ENCODE results near the gene LRMDA.

DNA sequence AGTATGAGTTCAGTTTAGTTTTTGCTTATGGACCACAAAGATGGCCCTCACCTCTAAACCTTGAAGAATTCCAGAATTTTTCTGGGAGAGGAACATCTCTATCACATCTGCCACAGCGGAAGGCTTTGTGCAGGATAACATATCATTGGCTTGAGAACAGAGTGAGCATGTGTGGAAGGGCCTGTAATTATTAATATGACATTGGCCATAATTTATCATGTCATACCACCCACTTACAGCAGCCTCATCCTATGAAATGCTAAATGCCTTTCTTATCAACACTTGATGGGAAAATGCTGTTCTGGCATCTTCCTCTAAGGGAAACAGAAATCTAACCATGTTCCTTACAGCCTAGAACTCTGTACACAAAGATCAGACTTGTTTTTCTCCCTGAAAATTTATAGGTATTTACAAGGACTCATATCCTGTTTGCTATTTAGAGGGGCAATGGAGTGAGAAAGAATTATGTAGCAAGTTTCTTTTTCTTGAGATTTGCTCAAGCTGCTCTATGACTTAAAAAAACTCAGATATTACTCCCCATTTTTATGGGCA lies 817.3 kb downstream of the LRMDA start:
- TF ChIP-seq, protein P1, sequence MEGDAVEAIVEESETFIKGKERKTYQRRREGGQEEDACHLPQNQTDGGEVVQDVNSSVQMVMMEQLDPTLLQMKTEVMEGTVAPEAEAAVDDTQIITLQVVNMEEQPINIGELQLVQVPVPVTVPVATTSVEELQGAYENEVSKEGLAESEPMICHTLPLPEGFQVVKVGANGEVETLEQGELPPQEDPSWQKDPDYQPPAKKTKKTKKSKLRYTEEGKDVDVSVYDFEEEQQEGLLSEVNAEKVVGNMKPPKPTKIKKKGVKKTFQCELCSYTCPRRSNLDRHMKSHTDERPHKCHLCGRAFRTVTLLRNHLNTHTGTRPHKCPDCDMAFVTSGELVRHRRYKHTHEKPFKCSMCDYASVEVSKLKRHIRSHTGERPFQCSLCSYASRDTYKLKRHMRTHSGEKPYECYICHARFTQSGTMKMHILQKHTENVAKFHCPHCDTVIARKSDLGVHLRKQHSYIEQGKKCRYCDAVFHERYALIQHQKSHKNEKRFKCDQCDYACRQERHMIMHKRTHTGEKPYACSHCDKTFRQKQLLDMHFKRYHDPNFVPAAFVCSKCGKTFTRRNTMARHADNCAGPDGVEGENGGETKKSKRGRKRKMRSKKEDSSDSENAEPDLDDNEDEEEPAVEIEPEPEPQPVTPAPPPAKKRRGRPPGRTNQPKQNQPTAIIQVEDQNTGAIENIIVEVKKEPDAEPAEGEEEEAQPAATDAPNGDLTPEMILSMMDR (IDR thresholded peaks at IDR 0.05; ENCODE audit: extremely low read depth in 1 of 2, insufficient read depth in 1 of 2, low read depth in 1 of 2, low read length in 2 of 2), result no peak
- TF ChIP-seq, protein P2, sequence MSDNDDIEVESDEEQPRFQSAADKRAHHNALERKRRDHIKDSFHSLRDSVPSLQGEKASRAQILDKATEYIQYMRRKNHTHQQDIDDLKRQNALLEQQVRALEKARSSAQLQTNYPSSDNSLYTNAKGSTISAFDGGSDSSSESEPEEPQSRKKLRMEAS (IDR thresholded peaks at IDR 0.05; ENCODE audit: insufficient read depth, insufficient read length), result no peak
- TF ChIP-seq POLR2A (IDR thresholded peaks at IDR 0.05; ENCODE audit: low read depth, low read length) (no peak), MYC (IDR thresholded peaks at IDR 0.05; ENCODE audit: low read depth, low read length) (no peak), POLR2AphosphoS5 (IDR thresholded peaks at IDR 0.05; ENCODE audit: insufficient read depth, low read depth, low read length) (no peak), GATA2 (IDR thresholded peaks at IDR 0.05; ENCODE audit: insufficient read depth, insufficient read length, low read depth, low read length) (no peak), FOS (IDR thresholded peaks at IDR 0.05; ENCODE audit: borderline replicate concordance, insufficient read depth, low read length) (no peak), JUN (IDR thresholded peaks at IDR 0.05; ENCODE audit: borderline replicate concordance, insufficient read depth, insufficient read length, low read depth) (no peak), EZH2 (IDR thresholded peaks at IDR 0.05; ENCODE audit: borderline replicate concordance, low read depth, low read length, severe bottlenecking) (no peak)
